HG03108 (cell line): ENCODE measurements around the gene CYP17A1.
"Not testable (repeated sequence)": the region's sequence is repeated elsewhere in the genome, so short reads cannot be mapped to it uniquely, and the experiment has no call there.

Experiments
- ATAC-seq: cut with Tn5 transposase; IDR thresholded peaks from one replicate; pipeline ENCODE4 v1.9.1; 2021; ENCODE audit warnings: moderate library complexity; ENCODE audit not compliant: unreplicated experiment

Gene CYP17A1, protein sequence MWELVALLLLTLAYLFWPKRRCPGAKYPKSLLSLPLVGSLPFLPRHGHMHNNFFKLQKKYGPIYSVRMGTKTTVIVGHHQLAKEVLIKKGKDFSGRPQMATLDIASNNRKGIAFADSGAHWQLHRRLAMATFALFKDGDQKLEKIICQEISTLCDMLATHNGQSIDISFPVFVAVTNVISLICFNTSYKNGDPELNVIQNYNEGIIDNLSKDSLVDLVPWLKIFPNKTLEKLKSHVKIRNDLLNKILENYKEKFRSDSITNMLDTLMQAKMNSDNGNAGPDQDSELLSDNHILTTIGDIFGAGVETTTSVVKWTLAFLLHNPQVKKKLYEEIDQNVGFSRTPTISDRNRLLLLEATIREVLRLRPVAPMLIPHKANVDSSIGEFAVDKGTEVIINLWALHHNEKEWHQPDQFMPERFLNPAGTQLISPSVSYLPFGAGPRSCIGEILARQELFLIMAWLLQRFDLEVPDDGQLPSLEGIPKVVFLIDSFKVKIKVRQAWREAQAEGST

GRCh38 chr10:102837230-102837721, at the start of gene CYP17A1:
Gene CYP17A1, minus strand, starts transcription at chr10:102837413. Its CDS starts 52 bp downstream, at chr10:102837361.
- ATAC-seq = no peak

DNA sequence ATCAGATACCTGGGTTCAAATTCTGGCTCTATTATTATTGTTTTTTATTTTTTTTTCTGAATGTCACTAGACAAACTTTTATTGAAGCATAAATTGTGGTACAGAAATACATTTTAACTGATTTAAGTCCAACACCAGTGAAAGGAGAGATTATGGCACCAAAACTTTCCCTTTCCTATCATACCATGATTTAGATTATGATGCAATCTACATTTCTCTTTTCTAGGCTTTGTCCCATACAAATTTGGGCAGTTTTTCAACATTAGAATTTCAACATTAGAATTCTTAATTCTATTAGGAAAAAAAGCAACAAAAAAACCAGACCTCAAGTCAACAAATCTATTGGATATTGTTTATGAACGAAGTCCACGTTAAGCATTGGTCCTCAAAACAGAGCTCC, 43.0 kb upstream of the CYP17A1 start:
- no peak for ATAC-seq

GRCh38 chr10:102878629-102879028, 41.4 kb upstream of the CYP17A1 start:
- ATAC-seq = no peak

DNA sequence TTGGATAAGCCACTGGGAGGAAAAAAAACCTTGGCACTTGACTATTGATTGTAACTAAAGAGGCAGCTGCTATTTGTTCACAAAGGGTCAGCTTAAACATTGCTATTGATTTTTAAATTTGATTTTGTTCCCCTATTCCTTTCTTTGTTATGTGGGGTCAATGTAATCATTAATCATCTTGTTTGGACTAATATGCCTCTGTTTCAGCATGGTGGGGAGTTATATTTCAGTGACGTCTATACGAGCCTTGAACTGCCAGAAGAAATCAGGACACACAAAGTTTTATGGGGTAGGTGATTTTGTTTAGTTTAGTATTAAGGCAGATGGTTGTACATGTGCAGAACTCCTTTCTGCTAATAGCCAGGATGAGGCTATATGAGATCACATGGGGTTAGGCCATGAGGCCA, 39.5 kb upstream of the CYP17A1 start:
- no peak for ATAC-seq

DNA sequence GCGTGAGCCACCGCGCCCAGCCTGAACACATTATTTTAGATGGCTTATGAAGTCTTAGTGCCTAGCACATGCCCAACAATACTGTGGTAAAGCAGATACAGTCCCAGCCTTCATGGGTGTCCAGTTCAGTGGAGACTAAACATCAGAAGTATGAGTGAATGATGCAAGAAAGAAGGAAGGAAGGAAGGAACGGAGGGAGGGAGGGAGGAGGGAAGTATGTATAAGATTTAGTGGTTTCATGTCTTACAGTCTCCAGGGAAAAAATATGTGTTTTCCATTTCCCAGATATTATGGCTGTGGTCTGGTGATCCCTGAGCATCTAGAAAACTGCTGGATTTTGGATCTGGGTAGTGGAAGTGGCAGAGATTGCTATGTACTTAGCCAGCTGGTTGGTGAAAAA, 35.0 kb upstream of the CYP17A1 start:
- no peak for ATAC-seq

GRCh38 chr10:102870221-102870620, 33.0 kb upstream of the CYP17A1 start:
- no peak for ATAC-seq

- no peak for ATAC-seq
Observed at GRCh38 chr10:102869258-102870198, 32.3 kb upstream of the CYP17A1 start, which contains the start of gene AS3MT. Gene AS3MT, plus strand, starts transcription at chr10:102869470. Its CDS starts 123 bp downstream, at chr10:102869593.

GRCh38 chr10:102868911-102869257, 31.7 kb upstream of the CYP17A1 start:
- no peak for ATAC-seq

GRCh38 chr10:102865620-102866019, 28.4 kb upstream of the CYP17A1 start:
- ATAC-seq = no peak

DNA sequence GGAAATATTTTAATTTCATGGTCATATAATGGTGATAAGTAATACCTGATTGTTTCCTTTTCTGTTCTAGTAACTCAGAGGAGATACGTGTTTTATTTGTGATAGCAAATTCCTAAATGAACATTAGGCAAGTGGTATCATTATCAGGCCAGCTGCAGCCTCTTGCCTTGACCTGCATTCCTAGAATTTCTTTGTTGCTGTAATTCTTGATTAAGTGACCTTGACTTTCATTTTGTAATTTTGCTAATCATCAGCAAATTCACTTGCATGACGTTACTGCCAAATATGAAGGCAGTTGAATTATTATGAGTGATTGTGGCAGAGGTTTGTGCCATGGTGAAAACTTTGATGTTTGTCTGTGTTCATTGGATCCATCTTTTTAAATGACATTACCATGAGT, 26.4 kb upstream of the CYP17A1 start:
- no peak for ATAC-seq

DNA sequence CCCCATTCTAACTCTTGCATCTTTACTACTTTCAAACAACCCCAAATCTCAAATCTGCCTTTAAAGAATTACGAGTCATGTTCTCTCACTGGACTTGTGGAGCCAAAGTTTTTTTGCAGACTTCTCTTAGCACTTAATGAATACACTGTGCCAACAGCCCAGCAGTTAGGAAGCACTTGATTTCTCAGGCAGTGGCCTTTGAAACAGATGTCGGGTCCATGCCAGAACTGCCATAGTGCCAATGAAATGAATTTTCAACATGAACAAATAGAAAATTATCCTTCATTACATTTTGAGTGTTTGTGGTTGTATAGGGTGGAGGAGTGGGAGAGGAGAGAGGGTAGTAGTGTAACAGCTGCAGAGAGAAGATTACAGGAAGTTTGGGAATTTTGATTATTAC, 22.7 kb upstream of the CYP17A1 start:
- ATAC-seq = no peak

- ATAC-seq = no peak
Observed at GRCh38 chr10:102856758-102857424, 19.7 kb upstream of the CYP17A1 start.

DNA sequence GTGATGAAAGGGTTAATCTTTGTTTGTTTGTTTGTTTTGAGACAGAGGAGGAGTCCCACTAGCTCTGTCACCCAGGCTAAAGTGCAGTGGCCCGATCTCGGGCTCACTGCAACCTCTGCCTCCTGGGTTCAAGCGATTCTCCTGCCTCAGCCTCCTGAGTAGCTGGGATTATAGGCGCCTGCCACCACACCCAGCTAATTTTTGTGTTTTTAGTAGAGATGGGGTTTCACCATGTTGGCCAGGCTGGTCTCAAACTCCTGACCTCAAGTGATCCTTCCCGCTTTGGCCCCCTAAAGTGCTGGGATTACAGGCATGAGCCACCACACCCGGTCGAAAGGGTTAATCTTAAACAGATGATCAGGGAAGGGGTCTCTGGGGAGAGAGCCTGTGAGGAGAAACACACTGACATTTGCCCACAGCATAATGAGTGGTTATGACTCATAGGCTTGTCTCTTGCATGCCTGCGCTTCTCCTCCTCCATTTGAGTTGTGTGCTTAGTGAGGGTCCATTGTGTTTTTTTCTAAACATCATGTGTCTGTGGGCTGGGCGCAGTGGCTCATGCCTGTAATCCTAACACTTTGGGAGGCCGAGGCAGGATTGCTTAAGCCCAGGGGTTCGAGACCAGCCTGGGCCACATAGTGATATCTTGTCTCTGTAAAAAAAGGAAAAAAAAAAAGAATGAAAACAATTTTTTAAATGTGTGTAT, 18.7 kb upstream of the CYP17A1 start:
- not testable (repeated sequence) for ATAC-seq

DNA sequence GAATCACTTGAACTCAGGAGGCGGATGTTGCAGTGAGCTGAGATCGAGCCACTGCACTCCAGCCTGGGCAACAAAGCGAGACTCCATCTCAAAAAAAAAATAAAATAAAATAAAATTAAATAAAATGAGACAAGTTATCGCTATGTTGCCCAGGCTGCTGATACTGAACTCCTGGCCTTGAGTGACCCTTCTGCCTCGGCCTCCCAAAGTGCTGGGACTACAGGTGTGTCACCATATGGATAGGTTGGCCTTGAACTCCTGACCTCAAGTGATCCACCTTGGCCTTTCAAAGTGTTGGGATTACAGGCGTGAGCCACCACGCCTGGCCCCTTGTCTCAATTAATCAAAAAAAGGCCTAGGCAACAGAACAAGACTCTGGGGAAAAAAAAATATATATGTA, 16.0 kb upstream of the CYP17A1 start:
- ATAC-seq = not testable (repeated sequence)

DNA sequence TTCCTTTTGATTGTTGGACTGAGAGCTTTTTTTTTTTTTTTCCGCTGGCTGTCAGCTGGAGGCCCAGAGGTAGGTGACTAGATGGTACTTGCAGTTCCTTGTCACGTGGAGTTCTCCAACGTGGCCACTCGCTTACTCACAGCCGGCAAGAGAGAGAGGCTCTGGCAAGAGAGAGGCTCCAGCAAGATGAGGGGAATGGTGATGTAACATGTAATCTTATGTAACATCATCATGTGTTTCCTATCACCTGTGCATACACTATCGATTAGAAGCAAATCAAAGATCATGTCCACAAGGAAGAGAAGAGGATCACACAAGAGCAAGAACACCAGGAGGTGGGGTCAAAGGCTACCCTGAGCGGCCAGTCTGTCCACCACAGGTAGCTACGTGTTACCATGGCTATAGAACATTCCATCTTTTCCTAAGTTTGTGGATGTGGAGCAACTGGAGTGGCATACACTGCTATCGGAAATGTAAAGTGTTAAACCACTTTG, 12.9 kb upstream of the CYP17A1 start:
- ATAC-seq = no peak

GRCh38 chr10:102845352-102845902, 8.2 kb upstream of the CYP17A1 start:
- ATAC-seq = no peak

DNA sequence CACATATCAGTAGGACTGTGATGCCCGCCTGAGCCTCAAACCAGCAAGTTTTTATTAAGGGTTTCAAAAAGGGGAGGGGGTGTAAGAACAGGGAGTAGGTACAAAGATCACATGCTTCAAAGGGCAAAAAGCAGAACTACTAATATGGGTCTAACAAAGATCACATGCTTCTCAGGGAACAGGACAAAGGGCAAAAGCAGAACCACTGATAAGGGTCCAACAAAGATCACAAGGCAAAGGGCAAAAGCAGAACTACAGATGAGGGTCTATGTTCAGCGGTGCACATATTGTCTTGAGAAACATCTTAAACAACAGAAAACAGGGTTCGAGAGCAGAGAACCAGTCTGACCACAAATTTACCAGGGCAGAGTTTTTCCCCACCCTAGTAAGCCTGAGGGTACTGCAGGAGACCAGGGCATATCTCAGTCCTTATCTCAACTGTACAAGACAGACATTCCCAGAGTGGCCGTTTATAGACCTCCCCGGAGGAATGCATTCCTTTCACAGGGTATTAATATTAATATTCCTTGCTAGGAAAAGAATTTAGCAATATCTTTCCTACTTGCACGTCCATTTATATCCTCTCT, 7.1 kb upstream of the CYP17A1 start:
- not testable (repeated sequence) for ATAC-seq

DNA sequence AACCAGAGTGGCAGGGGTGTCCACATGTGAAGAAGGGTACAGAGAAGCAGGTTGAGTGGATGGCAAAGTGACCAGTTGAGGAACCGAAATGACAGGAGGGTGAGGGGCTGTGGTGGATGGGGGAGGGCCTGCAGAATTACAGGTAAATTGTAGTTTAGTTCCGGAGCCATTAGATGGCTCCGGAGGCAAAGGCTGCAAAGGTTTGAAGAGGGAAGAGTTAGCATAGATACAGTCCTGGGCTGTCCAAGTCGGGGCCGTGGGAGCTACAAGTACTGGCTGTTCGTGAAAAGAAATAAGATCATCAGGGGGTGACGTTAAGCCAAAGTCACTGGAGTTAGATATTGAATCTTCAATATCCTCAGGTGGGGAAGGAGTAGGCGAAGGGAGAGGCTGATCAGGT, 5.9 kb upstream of the CYP17A1 start:
- ATAC-seq = not testable (repeated sequence)

GRCh38 chr10:102841827-102842345, 4.7 kb upstream of the CYP17A1 start:
- ATAC-seq = no peak
